GM12801 (cell line): Measurements from ENCODE around the gene RPS5.

Experiments used
- CTCF ChIP-seq: IDR thresholded peaks from one replicate; pipeline ENCODE4 v1.5.1; 2011; ENCODE audit warnings: control low read depth; ENCODE audit not compliant: insufficient read length; ENCODE audit errors: extremely low read depth

The RPS5 gene

GRCh38 chr19:58409010-58409790 is 22.1 kb downstream of the RPS5 start:
- TF ChIP-seq CTCF: no peak

- no peak for TF ChIP-seq CTCF
Observed at GRCh38 chr19:58416604-58417003, 29.5 kb downstream of the RPS5 start.

GRCh38 chr19:58417071-58417470 is 30.0 kb downstream of the RPS5 start:
- TF ChIP-seq CTCF: no peak

GRCh38 chr19:58428617-58429016 is 41.5 kb downstream of the RPS5 start:
- no peak for TF ChIP-seq CTCF

GRCh38 chr19:58429745-58430144 is 42.7 kb downstream of the RPS5 start:
- no peak for TF ChIP-seq CTCF

GRCh38 chr19:58434217-58434616 is 47.1 kb downstream of the RPS5 start:
- no peak for TF ChIP-seq CTCF

GRCh38 chr19:58439576-58440554 is 52.8 kb downstream of the RPS5 start, which contains the start of gene ZNF132:
TSS of gene ZNF132 (minus strand) at chr19:58440153. CDS start at chr19:58439821, 332 bp downstream.
- TF ChIP-seq CTCF: no peak
